Urinary bladder (tissue), 4 donors: ENCODE results near the gene THAP7. TPM values are rescaled to one million over a fixed set of nuclear protein-coding genes. Genes with fewer than 3 reads are reported as not detected.

Experiments used
- DNase-seq: peaks from one replicate; pipeline ENCODE4 v3.0.0-alpha.2; 2015; ENCODE audit errors: extremely low spot score
- H3K27ac ChIP-seq: one replicate; pipeline ENCODE4 v1.5.1; 2013; ENCODE audit warnings: low read depth, mild to moderate bottlenecking, moderate library complexity
- H3K36me3 ChIP-seq: one replicate; pipeline ENCODE4 v1.6.1; 2013; ENCODE audit warnings: mild to moderate bottlenecking, moderate library complexity; ENCODE audit not compliant: insufficient read depth
- H3K4me1 ChIP-seq: one replicate; pipeline ENCODE4 v1.6.1; 2013; ENCODE audit warnings: mild to moderate bottlenecking, moderate library complexity; ENCODE audit not compliant: insufficient read depth
- H3K4me3 ChIP-seq: one replicate; pipeline ENCODE4 v1.5.1; 2013; ENCODE audit warnings: low read depth, low read length
- WGBS: extraction: QIAGEN DNeasy Blood & Tissue Kit; methylation state at CpG from one replicate; pipeline ENCODE4 v1.1.7; 2013; 5-methylcytosine and 5-hydroxymethylcytosine counted together
- polyA plus RNA-seq: library from polyadenylated mRNA; stranded (reverse); fragments of 200-250 nt; gene quantifications from one replicate; pipeline ENCODE4 v1.2.3, GENCODE V29; 2013
- total RNA-seq: library from RNA; depleted of rRNA; stranded (reverse); fragments of >200 nt; gene quantifications from one replicate; pipeline ENCODE4 v1.2.3, GENCODE V29; 2014
- donor health status: healthy with polysubstance abuse.
- donor health status: healthy.

Gene THAP7
- total and polyA plus RNA-seq, 2 donors = 17.3 to 55.0 TPM

- H3K27ac ChIP-seq = no peak overlapping the region
- no peak for DNase-seq
- no peaks in the 10 kb centered on the region for H3K4me1 ChIP-seq
- H3K4me3 ChIP-seq = no peak overlapping the region
- WGBS = 66% methylated on average over 17 of the region's 17 CpGs
- no peaks in the 10 kb centered on the region for H3K36me3 ChIP-seq
Measured at GRCh38 chr22:20989323-20990138, 12.4 kb downstream of the THAP7 start.

DNA sequence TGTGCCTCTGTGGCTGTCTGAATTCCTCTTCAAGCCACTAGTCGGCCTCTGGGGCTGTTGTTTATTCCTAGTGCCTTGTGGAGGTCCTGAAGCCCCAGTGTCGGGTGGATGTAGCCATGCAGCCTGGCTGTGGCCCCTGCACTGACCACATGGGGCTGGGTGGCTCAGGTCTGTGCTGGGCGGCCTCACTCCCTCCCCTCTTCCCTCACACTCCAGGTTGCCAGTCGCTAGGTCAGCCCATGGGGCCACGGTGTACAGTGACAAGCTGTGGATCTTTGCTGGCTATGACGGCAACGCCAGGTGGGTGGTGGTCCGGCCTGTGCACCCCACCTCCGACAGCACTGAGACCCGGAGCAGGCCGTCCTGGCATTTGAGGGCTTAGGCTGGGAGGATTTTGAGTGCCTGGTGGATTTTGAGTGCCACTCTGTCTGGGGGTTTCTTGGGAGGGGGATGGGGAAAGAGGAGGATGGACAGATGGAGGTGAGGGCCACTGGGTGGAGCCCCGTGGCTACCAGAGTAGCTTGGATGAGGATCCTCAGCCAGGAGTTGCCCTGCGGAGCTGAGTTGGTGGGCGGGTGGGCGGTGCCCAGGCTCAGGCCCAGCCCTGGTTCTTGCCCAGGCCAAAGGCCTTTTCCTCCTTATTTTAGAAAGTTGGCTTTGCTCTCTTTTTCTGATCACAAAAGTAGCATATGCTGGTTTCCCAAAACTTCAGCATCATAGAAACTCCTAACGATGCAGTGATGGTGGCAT is 13.2 kb downstream of the THAP7 start:
- Histone ChIP-seq H3K4me1 (no peaks in the 10 kb centered on the region), H3K27ac (no peak overlapping the region), H3K36me3 (no peaks in the 10 kb centered on the region), H3K4me3 (no peak overlapping the region)
- WGBS = 87% methylated on average over 16 of the region's 16 CpGs
- no peak for DNase-seq

GRCh38 chr22:20987375-20987774 is 14.5 kb downstream of the THAP7 start:
- H3K27ac ChIP-seq = no peak overlapping the region
- no peak for DNase-seq
- 89% methylated on average over 14 of the region's 14 CpGs for WGBS
- no peaks in the 10 kb centered on the region for H3K4me1 ChIP-seq
- no peak overlapping the region for H3K4me3 ChIP-seq
- no peaks in the 10 kb centered on the region for H3K36me3 ChIP-seq

- 97% methylated on average over 1 of the region's 1 CpG for WGBS
- no peaks in the 10 kb centered on the region for H3K36me3 ChIP-seq
- H3K4me1 ChIP-seq = no peaks in the 10 kb centered on the region
- DNase-seq = no peak
- H3K27ac ChIP-seq = no peak overlapping the region
- no peak overlapping the region for H3K4me3 ChIP-seq
Measured at GRCh38 chr22:20986365-20986764, 15.6 kb downstream of the THAP7 start.

DNA sequence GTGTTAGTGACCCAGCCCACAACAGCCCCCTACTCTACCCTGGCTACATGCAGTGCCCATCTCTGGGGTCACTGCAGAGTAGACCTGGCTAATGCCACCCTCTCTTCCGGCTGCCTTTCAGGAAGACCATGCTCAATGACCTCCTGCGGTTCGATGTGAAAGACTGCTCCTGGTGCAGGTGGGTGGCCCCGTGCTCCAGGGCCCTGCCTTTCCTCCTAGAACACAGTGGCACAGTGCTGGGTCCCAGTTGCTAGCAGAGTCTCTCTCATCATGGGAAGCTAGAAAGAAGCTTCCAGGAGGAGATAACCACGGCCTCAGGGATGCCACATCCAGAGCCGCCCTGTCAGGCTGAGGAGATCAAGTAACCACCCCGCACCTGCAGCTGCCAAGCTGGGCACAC is 16.2 kb downstream of the THAP7 start:
- 97% methylated on average over 7 of the region's 7 CpGs for WGBS
- no peak for DNase-seq
- Histone ChIP-seq H3K4me1 (no peaks in the 10 kb centered on the region), H3K27ac (no peak overlapping the region), H3K4me3 (no peak overlapping the region), H3K36me3 (no peaks in the 10 kb centered on the region)

DNA sequence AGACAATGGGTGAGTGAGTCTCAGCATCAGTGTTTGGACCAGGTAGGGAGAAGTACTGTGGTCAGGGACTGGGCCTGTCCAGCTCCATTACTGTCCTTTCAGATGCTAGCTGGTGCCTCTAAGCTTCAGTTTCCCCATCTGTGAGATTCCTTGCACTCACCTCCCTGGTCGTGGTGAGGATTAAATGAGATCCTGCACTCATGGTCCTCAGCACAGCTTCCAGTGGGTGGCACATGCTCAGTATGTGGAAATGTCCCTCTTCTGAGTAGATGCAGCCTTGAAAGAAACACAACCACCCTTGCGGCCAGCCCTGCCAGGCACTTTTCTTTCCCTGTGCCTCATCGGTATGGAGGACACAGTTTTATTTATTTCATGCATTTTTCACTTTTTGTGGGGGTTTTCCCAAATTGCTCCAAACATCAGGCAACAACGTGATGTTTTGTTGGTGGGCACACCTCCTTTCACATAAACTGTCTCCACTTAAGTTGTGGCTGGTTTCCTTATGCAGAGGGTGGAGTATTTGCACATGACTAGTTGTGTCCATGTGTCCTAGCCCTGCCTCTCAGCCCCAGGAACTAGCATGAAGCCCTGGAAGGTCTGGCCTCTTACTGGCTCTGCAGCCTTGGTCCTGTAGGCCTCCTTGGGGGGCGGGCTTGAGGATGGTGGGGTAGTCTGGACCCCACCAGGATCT is 18.7 kb downstream of the THAP7 start:
- 72% methylated on average over 5 of the region's 5 CpGs for WGBS

DNA sequence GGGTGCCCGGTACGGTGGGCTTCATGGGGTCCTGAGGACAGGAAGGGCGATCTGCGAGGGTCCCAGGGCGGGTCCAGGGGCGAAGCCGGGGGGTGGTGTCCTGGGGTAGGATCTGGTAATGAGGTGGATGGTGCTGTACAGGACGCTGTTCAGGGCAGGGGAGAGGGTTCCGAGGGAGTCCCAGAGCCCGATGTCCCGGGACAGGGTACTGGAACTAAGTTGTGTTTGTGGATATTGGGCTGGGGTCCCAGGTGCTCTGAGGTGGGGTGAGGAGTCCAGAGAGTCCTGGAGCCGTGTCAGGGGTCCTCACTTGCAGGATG is 19.4 kb downstream of the THAP7 start:
- no peak overlapping the region for H3K27ac ChIP-seq

More for the DNA sequence above, 18.7 kb downstream of the THAP7 start:
- no peaks in the 10 kb centered on the region for H3K4me1 ChIP-seq
- no peak for DNase-seq
- no peak overlapping the region for H3K4me3 ChIP-seq
- no peaks in the 10 kb centered on the region for H3K36me3 ChIP-seq
- no peak overlapping the region for H3K27ac ChIP-seq

GRCh38 chr22:20981787-20982562 is 19.9 kb downstream of the THAP7 start, which contains the start of gene LZTR1:
LZTR1 (plus strand) TSS chr22:20982297; CDS start chr22:20982372, 75 bp downstream.
- Histone ChIP-seq H3K4me3 (peak within 1 kb of the TSS; percentile 86), H3K4me1 (no peaks in the 10 kb centered on the region), H3K36me3 (no peaks in the 10 kb centered on the region), H3K27ac (peak within 1 kb of the TSS; percentile 89)
- DNase-seq = peak; percentile 37
- under 1% methylated on average over 87 of the region's 87 CpGs for WGBS

More for the DNA sequence above, 19.4 kb downstream of the THAP7 start:
- WGBS = 2% methylated on average over 12 of the region's 12 CpGs
- Histone ChIP-seq H3K4me1 (no peaks in the 10 kb centered on the region), H3K36me3 (no peaks in the 10 kb centered on the region), H3K4me3 (peak overlapping the region; percentile 86)
- DNase-seq = no peak

DNA sequence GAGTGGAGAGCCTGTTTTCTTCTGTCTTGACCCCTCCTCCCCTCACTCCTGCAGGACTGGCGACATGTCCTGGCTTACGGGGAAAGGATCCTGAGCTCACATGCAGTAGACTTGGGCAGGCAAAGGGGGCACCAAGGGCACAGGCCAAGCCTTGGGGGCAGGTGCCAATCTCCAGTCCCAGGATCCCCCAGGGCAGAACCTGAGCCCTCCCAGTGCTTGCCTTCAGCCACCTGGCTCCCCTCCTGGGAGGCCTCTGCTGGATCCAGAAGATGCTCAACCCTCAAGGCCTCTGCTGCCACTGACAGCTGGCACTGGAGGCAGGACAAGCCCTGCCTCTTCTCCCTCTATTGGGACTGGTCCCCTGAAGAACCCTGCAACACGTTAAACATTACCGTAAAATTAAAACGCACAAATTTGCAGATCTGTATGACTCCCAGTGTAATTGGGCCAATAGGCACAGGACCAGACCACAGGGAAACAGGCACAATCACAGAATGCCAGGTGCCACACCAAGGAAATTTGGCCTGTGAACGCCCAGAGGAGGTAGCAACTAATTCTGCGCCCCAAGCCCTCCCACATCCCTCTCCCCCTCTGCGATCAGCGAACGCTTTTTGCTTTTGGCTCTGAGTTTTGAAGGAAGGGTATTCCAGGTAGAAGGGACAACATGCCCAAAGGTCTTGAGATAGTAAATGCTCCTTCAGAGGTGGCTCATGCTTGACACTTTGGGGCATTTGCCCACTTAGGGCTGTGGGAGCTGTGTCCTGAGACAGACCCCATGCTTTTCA is 20.8 kb downstream of the THAP7 start:
- no peak for DNase-seq

GRCh38 chr22:20980523-20980922 is 21.4 kb downstream of the THAP7 start:
- no peaks in the 10 kb centered on the region for H3K4me1 ChIP-seq
- no peaks in the 10 kb centered on the region for H3K36me3 ChIP-seq
- H3K27ac ChIP-seq = no peak overlapping the region
- 78% methylated on average over 4 of the region's 4 CpGs for WGBS
- H3K4me3 ChIP-seq = no peak overlapping the region
- DNase-seq = no peak

More for the DNA sequence above, 20.8 kb downstream of the THAP7 start:
- no peaks in the 10 kb centered on the region for H3K36me3 ChIP-seq
- 63% methylated on average over 10 of the region's 10 CpGs for WGBS
- no peaks in the 10 kb centered on the region for H3K4me1 ChIP-seq
- H3K4me3 ChIP-seq = peak overlapping the region; percentile 86
- H3K27ac ChIP-seq = peak overlapping the region; percentile 89

GRCh38 chr22:20979940-20980453 is 21.9 kb downstream of the THAP7 start:
- Histone ChIP-seq H3K4me3 (no peak overlapping the region), H3K4me1 (no peaks in the 10 kb centered on the region), H3K36me3 (no peaks in the 10 kb centered on the region), H3K27ac (no peak overlapping the region)
- 43% methylated on average over 13 of the region's 13 CpGs for WGBS
- no peak for DNase-seq

DNA sequence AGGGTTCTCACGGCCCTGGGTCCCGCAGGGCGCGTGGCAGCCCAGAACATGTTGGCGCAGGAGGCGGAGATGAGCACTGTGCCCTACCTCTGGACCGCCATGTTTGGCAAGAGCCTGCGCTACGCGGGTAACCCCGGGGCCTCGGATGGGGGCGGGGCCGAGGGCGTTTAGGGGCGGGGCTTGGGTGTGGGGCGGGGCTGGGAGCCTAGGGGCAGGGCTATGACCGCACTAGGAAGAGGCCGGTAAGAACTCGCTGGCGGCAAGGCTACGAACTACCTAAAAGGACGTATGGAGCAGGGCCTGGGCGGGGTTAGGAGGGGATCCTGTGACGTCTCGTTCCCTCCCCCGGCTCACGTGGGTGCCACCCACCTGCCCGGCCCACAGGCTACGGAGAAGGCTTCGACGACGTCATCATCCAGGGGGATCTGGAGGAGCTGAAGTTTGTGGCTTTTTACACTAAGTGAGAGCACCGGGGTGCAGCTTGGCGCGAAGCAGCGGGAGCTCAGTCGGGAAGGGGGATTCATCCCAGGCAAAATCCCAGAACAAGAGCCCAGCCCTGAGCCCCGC is 22.6 kb downstream of the THAP7 start:
- no peaks in the 10 kb centered on the region for H3K4me1 ChIP-seq
- no peak overlapping the region for H3K27ac ChIP-seq
- no peaks in the 10 kb centered on the region for H3K36me3 ChIP-seq
- H3K4me3 ChIP-seq = no peak overlapping the region
- peak; percentile 46 for DNase-seq
- WGBS = 10% methylated on average over 39 of the region's 39 CpGs
